Vagina (tissue), 2 donors: ENCODE results near the gene FAM53A.

ENCODE experiments used
- POLR2A ChIP-seq, 2 donors: fragments of 450-650 bp; IDR thresholded peaks; one replicate each; pipeline ENCODE4 v1.6.1; 2017; ENCODE audit warnings: antibody characterized with exemption in 2 of 2, mild to moderate bottlenecking in 2 of 2, moderate library complexity in 2 of 2
- POLR2AphosphoS5 ChIP-seq, 2 donors: sonication (generic); formaldehyde crosslinking; IDR thresholded peaks; one replicate each; pipeline ENCODE4 v1.9.0; 2017; ENCODE audit warnings: antibody characterized with exemption in 2 of 2, mild to moderate bottlenecking in 2 of 2, low read depth in 1 of 2; ENCODE audit not compliant: insufficient read depth in 1 of 2
- TF ChIP-seq, protein P1 (sequence below), 3 experiments: fragments of 450-650 bp in 2 of 3; fragments of 200-600 bp in 1 of 3; sonication (generic) in 1 of 3; IDR thresholded peaks; one replicate each; pipeline ENCODE4 v1.5.1; 2017 to 2019; ENCODE audit warnings: antibody characterized with exemption in 3 of 3, mild to moderate bottlenecking in 2 of 3, moderate library complexity in 2 of 3

- TF ChIP-seq, protein P1, sequence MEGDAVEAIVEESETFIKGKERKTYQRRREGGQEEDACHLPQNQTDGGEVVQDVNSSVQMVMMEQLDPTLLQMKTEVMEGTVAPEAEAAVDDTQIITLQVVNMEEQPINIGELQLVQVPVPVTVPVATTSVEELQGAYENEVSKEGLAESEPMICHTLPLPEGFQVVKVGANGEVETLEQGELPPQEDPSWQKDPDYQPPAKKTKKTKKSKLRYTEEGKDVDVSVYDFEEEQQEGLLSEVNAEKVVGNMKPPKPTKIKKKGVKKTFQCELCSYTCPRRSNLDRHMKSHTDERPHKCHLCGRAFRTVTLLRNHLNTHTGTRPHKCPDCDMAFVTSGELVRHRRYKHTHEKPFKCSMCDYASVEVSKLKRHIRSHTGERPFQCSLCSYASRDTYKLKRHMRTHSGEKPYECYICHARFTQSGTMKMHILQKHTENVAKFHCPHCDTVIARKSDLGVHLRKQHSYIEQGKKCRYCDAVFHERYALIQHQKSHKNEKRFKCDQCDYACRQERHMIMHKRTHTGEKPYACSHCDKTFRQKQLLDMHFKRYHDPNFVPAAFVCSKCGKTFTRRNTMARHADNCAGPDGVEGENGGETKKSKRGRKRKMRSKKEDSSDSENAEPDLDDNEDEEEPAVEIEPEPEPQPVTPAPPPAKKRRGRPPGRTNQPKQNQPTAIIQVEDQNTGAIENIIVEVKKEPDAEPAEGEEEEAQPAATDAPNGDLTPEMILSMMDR (IDR thresholded peaks at IDR 0.05): no peak
- TF ChIP-seq POLR2AphosphoS5 (IDR thresholded peaks at IDR 0.05; ENCODE audit: insufficient read depth in 1 of 2, low read depth in 1 of 2): no peak
- no peak for TF ChIP-seq POLR2A (IDR thresholded peaks at IDR 0.05)
Observed at GRCh38 chr4:1674682-1675081, 9.4 kb downstream of the FAM53A start.
